ENCODE measurements around the gene RASA1.
"Not testable (repeated sequence)": the region's sequence is repeated elsewhere in the genome, so short reads cannot be mapped to it uniquely, and the experiment has no call there.

Gene RASA1

GRCh38 chr5:87282269-87282668, 14.6 kb downstream of the RASA1 start:
- no peak for DNase-seq (ENCODE audit: low read depth)

GRCh38 chr5:87287266-87287665, 19.6 kb downstream of the RASA1 start:
- not testable (repeated sequence) for DNase-seq (ENCODE audit: low read depth)

GRCh38 chr5:87298692-87299362, 31.1 kb downstream of the RASA1 start:
- DNase-seq (ENCODE audit: low read depth) = peak; percentile 52

- DNase-seq (ENCODE audit: low read depth) = peak; percentile 47
Measured at GRCh38 chr5:87300176-87300575, 32.5 kb downstream of the RASA1 start.

- DNase-seq (ENCODE audit: low read depth) = peak; percentile 97
Measured at GRCh38 chr5:87300744-87301143, 33.1 kb downstream of the RASA1 start.

- DNase-seq (ENCODE audit: low read depth) = peak; percentile 73
Measured at GRCh38 chr5:87302061-87302460, 34.4 kb downstream of the RASA1 start.

- DNase-seq (ENCODE audit: low read depth) = no peak
Measured at GRCh38 chr5:87303324-87303723, 35.6 kb downstream of the RASA1 start.

GRCh38 chr5:87306090-87306489, 38.4 kb downstream of the RASA1 start:
- not testable (repeated sequence) for DNase-seq (ENCODE audit: low read depth)

GRCh38 chr5:87307796-87308423, 40.2 kb downstream of the RASA1 start:
- DNase-seq (ENCODE audit: low read depth) = no peak

- no peak for DNase-seq (ENCODE audit: low read depth)
Measured at GRCh38 chr5:87311405-87312279, 44.0 kb downstream of the RASA1 start.

- no peak for DNase-seq (ENCODE audit: low read depth)
Measured at GRCh38 chr5:87313216-87313615, 45.5 kb downstream of the RASA1 start.

GRCh38 chr5:87319469-87319868, 51.8 kb downstream of the RASA1 start:
- DNase-seq (ENCODE audit: low read depth) = no peak

- no peak for DNase-seq (ENCODE audit: low read depth)
Measured at GRCh38 chr5:87321605-87322004, 53.9 kb downstream of the RASA1 start.

- no peak for DNase-seq (ENCODE audit: low read depth)
Measured at GRCh38 chr5:87322381-87322780, 54.7 kb downstream of the RASA1 start.

- DNase-seq (ENCODE audit: low read depth) = peak; percentile 6
Measured at GRCh38 chr5:87327998-87328397, 60.3 kb downstream of the RASA1 start.

- DNase-seq (ENCODE audit: low read depth) = no peak
Measured at GRCh38 chr5:87329114-87329513, 61.4 kb downstream of the RASA1 start.

- DNase-seq (ENCODE audit: low read depth) = no peak
Measured at GRCh38 chr5:87339986-87340385, 72.3 kb downstream of the RASA1 start.

- no peak for DNase-seq (ENCODE audit: low read depth)
Measured at GRCh38 chr5:87340716-87341115, 73.0 kb downstream of the RASA1 start.

GRCh38 chr5:87347272-87347671, 79.6 kb downstream of the RASA1 start:
- DNase-seq (ENCODE audit: low read depth) = no peak

GRCh38 chr5:87347841-87348240, 80.2 kb downstream of the RASA1 start:
- DNase-seq (ENCODE audit: low read depth) = no peak

GRCh38 chr5:87354496-87354895, 86.8 kb downstream of the RASA1 start:
- DNase-seq (ENCODE audit: low read depth) = no peak

GRCh38 chr5:87359106-87359505, 91.4 kb downstream of the RASA1 start:
- no peak for DNase-seq (ENCODE audit: low read depth)

- no peak for DNase-seq (ENCODE audit: low read depth)
Measured at GRCh38 chr5:87360132-87360531, 92.4 kb downstream of the RASA1 start.

Data from ELR (cell line).